Activated CD8-positive, alpha-beta memory T cell treated with anti-CD3 and anti-CD28 coated beads, Interleukin-2, amount 50 U/mL, for 48 hours (primary cell): ENCODE data around the gene ADORA2B.

Experiments
- DNase-seq: peaks from one replicate; pipeline ENCODE4 v3.0.0-alpha.2; 2020

Gene ADORA2B

DNA sequence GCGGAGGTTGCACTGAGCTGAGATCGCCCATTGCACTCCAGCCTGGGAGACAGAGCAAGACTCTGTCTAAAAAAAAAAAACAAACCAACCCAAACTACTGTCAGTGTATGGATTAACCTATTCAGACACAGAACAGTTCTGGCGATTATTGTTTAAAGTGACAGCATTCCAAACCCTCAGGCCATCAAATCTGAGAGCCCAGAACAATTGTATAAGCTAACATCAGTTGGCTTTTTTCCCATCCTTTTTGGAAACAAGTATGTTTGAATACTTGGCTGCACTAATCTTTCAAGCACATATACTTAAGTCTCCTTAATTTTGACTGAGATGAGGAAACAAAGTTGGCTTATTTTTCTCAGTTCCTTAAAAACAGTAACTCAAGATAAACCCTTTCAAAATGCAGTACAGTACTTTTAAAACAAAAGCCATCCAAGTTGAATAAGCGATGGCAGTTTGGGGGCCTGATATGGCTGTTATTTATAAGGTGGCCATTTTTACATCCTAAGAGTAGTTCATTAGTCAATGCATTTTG, 53.2 kb downstream of the ADORA2B start:
- DNase-seq, result no peak

DNA sequence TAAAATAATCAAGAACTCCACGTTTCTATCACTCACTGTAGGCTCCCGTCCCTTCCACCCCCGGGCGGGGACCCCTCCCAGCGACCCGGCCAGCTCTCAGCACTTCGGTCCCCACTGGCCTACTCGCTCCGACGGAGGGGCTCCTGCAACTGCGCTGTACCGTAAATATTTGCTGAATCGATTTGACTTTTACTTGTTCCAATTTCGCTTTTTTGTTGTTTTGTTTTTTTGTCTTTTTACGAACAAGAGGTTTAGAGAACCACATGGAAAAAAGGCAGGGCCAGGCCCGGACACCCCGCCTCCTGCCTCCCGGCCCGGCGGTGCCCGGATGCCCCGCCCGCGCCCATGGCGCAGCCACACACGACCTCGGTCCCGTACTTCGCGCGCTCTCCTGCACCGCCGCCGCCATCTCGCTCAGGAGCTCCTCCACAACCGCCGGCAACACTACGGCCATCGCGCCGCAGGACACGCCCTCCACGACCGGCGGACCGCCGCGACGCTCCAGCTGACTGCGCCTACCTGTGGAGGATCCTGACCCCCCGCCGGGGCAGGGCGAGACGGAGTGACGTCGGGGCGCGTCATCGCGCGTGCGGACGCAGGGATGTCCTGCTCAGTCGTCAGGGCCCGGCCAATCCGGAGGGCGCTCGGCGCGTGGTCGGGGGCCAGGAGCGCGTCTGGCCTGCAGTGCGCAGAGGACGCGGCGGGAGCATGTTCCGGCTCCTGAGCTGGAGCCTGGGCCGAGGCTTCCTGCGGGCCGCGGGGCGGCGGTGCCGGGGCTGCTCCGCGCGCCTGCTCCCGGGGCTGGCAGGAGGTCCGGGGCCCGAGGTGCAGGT, 54.4 kb downstream of the ADORA2B start, which contains the start of the genes TTC19 and ZSWIM7:
Gene TTC19, plus strand, starts transcription at position 684 of the 833 bp plus-strand sequence. Its CDS starts 25 bp downstream, at position 709.
Gene ZSWIM7, minus strand, starts transcription at position 564 of the 833 bp plus-strand sequence. Its CDS starts 110 bp downstream, at position 454.
- peak; percentile 98 for DNase-seq

DNA sequence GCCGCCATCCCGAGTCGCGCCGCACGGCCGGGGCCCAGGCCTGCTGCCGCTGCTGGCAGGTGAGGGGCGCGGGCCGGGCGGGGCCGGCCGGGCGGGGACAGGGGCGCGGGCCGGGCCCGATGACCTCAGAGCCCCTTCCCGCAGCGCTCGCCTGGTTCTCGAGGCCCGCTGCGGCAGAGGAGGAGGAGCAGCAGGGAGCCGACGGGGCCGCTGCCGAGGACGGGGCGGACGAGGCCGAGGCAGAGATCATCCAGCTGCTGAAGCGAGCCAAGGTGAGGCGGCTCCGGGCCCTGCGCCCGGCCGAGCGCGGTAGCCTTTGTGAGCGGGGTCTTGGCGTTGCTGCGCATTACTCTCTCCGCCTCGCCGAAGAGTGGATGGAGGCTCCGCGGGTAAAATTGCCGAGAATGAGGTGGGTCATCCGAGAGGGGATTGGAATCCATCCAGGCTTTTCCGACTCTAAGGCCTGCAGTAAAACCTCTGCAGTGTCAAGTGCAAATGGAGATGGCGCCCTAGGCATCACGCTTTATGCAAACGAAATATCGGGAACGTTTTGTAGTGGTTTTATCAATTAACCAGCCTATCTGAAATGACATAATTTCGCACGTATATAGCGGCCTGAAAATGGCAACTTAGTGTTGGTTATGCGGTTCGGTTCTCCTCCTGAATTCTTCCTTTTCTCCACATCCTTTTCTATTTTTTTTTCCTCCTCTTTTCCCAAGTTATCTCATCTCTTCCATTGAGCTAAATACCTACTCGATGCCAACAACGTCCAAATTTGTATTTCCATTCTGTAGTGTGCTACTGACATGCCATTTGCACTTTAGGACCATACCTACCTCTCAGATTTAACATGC, 55.3 kb downstream of the ADORA2B start:
- no peak for DNase-seq

DNA sequence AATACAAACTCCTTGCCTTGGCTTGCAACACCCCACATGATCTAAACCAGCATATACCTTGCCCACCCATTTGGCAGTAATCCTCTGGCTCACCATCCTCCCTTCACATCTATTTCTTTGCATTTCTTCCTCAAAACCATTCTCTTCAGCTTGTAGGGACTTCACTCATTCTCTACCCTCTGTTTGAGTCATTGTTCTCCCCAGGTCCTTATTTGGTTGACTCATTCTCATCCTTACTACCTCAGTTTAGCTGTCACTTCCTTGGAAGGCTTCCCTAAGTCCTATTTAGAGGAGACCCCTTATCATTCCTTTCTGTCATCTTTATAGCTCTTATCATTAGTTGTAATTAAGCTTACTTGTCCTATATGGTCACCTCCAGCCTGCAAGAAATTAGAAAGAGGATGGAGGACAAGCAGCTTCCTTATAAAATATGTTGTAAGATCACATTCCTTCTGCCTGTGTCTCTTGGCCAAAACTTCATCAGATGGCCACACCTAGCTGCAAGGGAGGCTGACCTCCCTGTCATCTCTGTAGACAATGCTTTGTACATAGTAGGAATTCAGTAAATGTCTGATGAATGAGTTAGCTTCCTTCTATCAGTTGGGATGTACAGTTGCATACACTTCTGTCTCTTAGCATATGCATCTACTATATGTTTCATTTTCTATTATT, 56.4 kb downstream of the ADORA2B start:
- no peak for DNase-seq

DNA sequence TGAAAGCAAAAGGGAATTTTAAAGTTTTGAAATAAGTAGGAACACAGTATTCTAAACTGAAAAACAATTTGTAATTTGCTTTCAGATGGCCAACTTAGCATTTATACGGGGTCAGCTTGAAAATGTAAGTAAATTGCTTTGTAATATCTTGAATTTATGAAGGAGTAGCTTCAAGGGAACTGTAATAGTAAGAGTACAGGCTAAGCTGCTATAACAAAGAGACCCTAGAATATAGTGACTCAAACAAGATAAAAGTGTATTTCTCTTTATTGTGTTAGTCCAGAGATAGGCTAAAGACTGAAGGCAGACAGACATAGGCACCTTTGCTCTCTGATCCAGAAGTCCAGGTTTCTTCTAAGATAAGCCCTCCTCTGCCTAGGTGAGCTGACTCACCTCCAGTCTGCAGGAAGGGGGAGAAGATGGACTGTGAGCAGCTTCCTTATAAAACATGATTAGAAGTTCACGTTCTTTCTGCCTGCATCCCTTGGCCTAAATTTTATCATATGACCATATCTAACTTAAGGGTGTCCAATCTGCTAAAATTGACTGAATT, 57.9 kb downstream of the ADORA2B start:
- no peak for DNase-seq

DNA sequence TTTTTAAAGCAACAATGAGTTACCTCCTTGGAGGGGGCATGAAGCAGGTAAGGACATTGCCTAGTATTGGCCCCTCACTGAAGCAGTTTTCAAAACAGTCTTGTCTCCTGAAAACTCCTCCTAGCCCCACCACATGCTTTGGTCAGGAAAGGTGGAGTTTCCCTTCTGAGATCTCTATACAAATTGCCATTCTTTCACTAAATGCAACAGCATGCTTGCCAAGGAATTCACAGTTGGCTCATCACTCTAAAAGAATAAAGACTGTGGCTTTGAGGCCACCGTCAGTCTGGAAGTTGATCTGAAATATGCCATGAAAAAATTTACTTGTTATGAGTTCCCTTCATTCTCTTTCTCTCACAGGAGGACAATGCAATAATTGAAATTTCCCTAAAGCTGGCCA, 58.9 kb downstream of the ADORA2B start:
- no peak for DNase-seq

DNA sequence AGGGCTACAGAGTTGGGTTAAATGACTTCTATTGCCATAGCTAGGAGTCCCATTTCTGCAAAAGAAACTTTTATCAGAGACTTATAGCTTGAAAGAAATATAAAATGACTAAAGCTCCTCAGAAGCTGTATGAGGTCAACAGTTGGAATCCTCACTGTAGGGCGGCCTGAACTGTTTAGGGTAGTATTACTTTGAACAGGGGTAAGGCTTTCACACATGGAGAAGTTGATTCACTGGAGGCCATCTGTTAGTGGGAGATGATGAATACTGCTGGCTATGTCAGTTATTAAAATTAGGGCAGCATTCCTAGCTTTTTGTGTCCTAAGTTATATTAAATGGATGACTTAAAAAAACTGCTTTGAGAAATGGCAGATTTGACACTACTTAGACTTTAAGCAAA, 60.7 kb downstream of the ADORA2B start:
- DNase-seq, result no peak

DNA sequence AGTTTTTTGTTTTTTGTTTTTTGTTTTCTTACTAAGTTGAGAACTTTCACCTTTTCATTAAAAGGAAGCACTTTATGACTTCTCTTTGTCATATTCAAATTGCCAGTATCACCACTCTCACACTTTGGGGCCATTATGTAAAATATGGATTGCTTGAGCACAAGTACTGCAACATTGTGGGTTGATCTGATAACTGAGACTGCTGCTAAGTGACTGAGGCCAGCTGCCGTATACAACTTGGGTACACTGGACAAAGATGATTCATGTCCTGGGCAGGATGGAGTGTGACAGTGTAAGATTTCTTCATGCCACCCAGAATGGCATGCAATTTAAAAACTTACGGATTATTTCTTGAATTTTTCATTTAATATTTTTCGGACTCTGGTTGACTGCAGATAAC, 62.5 kb downstream of the ADORA2B start:
- no peak for DNase-seq

DNA sequence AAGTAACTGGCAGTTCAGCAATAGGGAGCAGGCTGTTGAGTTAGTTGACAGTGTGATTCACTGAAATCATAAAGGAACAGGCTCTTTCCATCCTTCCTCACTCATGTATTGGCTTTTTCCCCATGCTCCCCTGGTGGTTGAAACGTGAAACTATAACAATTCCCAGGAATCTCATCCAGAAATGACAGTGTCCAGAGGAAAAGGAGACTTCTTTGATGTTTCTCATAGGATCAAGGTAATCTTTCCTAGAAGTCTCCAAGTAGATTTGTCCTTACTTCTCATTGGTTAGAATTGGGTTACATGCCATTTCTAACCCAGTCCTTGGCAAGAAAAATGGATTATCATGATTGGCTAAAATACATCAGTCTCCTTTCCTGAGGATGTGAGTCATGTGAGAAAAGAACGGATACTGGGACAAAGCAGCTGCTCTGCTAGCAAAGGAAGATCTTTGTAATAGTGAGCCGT, 69.0 kb downstream of the ADORA2B start:
- DNase-seq, result no peak

DNA sequence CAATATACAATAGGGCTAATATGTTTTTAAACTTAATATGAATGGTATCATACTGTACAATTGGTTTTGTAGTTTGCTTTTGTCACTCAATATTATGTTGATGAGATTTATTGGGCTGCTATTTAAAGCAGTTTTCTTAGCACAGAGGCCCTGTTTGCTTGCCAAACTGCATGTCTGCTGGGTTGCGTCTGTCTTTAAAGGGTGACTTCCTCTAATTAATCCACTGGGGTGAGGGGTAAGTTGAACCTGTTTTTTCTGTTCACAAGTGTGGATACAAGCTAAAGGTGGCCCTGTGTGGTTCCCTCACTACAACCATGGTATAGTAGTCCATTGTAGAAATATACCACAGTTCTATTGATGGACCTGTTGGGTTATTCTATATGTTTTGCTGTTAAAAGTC, 74.4 kb downstream of the ADORA2B start:
- no peak for DNase-seq

DNA sequence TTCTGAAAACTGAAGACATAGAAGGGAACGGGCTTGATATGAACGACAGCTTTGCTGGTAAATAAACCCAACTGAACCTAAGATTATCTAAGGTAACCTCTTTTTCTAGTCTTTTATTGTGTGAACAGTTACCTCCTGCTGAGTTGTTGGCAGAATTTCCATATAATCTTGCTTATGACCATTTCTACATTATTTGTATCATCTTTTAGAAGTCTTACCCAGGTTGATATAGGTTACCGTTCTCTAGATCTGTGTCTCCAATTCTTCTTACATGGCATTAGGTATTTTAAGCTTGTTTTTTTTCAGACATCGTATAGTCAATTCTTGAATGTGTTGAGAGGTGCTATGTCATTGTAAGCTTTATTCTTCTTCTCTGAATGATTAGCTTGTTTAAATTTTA, 79.0 kb downstream of the ADORA2B start:
- no peak for DNase-seq

DNA sequence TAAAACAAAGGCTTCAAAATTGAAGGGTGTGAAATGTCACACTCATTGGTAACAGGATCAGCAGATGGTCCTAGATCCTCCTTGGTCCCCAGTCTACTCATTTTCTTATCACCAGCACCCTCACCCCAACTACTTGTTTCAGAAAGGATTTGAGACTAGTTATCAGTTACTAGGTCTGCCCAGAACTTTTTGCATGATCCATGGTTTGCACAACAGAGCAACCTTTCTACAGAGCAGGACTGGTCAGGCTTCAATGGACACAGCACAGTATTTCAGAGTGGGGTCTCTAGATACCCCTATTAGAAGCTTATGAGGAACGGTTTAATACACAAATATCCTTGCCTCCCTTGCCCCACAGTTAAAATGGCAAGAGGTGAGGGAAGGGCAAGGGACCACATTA, 80.3 kb downstream of the ADORA2B start:
- DNase-seq, result no peak
